Pericardium fibroblast (primary cell): ENCODE measurements around the gene NOM1. TPM values are rescaled to one million over a fixed set of nuclear protein-coding genes. Genes with fewer than 3 reads are reported as not detected.

Experiments used
- total RNA-seq: library from RNA; depleted of rRNA; stranded (reverse); fragments of >200 nt; gene quantifications from 2 replicates; pipeline ENCODE4 v1.2.3, GENCODE V29; 2015

Gene NOM1, protein sequence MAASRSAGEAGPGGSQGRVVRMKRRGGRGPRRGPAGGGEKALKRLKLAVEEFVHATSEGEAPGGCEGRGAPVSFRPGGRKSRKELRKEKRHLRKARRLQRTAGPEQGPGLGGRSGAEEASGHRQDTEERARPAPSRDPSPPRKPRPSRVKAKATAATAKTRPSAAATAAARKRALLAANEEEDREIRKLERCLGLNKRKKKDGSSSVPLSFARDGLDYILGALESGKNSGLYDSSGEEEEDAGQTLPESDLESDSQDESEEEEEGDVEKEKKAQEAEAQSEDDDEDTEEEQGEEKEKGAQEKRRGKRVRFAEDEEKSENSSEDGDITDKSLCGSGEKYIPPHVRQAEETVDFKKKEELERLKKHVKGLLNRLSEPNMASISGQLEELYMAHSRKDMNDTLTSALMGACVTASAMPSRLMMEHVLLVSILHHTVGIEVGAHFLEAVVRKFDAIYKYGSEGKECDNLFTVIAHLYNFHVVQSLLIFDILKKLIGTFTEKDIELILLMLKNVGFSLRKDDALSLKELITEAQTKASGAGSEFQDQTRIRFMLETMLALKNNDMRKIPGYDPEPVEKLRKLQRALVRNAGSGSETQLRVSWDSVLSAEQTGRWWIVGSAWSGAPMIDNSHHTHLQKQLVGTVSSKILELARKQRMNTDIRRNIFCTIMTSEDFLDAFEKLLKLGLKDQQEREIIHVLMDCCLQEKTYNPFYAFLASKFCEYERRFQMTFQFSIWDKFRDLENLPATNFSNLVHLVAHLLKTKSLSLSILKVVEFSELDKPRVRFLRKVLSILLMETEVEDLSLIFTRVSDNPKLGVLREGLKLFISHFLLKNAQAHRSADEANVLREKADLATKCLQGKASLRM
- total RNA-seq: 7.7 and 9.6 TPM in 2 replicates

DNA sequence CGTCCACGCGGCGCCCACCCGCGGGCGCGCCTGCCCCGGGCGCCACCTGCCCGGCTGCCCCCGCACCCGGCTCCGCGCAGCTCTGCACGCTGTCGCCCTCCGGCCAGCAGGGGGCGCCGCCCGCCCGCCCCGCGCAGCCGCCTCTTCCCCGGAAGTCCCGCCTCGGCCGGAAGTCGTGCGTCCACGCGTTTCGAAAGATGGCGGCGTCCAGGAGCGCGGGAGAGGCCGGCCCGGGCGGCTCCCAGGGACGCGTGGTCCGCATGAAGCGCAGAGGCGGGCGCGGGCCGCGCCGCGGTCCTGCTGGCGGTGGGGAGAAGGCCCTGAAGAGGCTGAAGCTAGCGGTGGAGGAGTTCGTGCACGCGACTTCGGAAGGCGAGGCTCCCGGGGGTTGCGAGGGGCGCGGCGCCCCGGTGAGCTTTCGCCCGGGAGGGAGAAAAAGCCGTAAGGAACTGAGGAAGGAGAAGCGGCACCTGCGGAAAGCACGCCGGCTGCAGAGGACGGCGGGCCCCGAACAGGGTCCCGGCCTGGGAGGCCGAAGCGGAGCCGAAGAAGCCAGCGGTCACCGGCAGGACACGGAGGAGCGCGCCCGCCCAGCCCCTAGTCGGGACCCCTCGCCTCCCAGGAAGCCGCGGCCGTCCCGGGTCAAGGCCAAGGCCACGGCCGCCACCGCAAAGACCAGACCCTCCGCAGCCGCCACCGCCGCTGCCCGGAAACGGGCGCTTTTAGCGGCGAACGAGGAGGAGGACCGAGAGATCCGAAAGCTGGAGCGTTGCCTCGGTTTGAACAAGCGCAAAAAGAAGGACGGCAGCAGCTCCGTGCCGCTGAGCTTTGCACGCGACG lies at the start of gene NOM1:
TSS of gene NOM1 (plus strand) at position 172 of the 840 bp plus-strand sequence. CDS start at position 198, 26 bp downstream.

DNA sequence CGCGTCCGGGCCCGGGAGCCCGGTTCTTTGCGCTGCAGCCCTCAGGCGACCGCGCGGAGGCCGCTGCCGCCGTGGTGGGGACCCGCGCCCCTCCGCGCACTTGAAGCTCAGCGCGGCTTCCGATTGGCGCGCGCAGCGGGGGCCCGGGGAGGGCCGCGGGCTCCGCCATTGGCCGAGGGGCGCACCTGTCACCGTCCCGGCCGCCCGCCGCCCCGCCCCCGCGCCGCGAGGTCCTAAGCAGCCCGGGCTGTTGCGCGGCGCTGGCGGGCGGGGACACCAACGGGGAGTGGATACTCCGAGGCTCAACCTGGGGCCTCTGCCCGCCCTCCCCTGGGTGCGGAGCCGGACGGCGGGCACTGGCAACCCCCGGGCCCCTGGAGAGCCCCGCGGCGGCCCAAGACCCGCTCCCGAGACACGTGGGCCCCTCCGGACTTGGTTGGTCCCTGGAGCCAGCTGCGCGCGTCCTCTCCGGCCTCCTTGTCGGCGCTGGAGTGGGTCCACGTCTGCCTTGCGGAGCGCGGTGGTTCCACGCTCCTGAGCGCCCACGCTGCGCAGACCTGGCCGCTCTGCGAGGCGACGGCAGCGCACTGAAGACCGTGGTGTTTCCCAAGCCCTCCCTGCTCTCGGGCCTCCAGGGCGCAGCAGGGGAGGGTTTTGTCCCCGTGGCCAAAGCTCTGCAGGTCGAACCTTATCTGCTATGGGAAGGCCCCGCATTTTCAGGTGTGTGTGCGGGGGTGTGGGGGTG lies 61.2 kb downstream of the NOM1 start, which contains the start of gene MNX1:
TSS of gene MNX1 (minus strand) at position 76 of the 745 bp plus-strand sequence. CDS start 313 bp downstream, outside the sequence.

Other genes with a start within 250 kb of the NOM1 start
- 21.8 and 35.1 TPM in 2 replicates for gene LMBR1, start 56.5 kb upstream of the NOM1 start, total RNA-seq
- gene MNX1, start 61.0 kb downstream of the NOM1 start, total RNA-seq: not detected in 2 replicates
- gene UBE3C, start 189.2 kb downstream of the NOM1 start, total RNA-seq: 49.1 and 61.4 TPM in 2 replicates